HUES6 (cell line): ENCODE results near the gene AFF2.

Experiments used
- H3K27ac ChIP-seq: 2 replicates; pipeline ENCODE4 v1.7.0; 2013; ENCODE audit warnings: low read depth, mild to moderate bottlenecking, low read length, inconsistent platforms
- H3K27me3 ChIP-seq: 2 replicates; pipeline ENCODE4 v1.6.1; 2013; ENCODE audit warnings: low read length; ENCODE audit not compliant: control insufficient read depth, insufficient read depth
- H3K36me3 ChIP-seq: 2 replicates; pipeline ENCODE4 v1.6.1; 2013; ENCODE audit warnings: low read length; ENCODE audit not compliant: control insufficient read depth, insufficient read depth
- H3K4me1 ChIP-seq: 2 replicates; pipeline ENCODE4 v1.6.1; 2013; ENCODE audit warnings: low read length; ENCODE audit not compliant: control insufficient read depth, insufficient read depth
- H3K4me3 ChIP-seq: 2 replicates; pipeline ENCODE4 v1.5.1; 2013; ENCODE audit warnings: low read depth, low read length
- H3K9ac ChIP-seq: one replicate; pipeline ENCODE4 v1.6.1; 2013; ENCODE audit warnings: mild to moderate bottlenecking, low read length
- H3K9me3 ChIP-seq: 2 replicates; pipeline ENCODE4 v1.6.1; 2013; ENCODE audit warnings: low read depth, low read length; ENCODE audit not compliant: control insufficient read depth, insufficient read depth

The AFF2 gene

GRCh38 chrX:148611993-148612392 is 111.6 kb downstream of the AFF2 start:
- Histone ChIP-seq H3K27ac (no peak overlapping the region), H3K4me3 (no peak overlapping the region), H3K27me3 (no peaks in the 10 kb centered on the region), H3K4me1 (peaks cover 26% of the 10 kb centered on the region), H3K36me3 (no peaks in the 10 kb centered on the region), H3K9me3 (no peaks in the 10 kb centered on the region), H3K9ac (no peak overlapping the region)

- Histone ChIP-seq H3K27me3 (no peaks in the 10 kb centered on the region), H3K4me3 (no peak overlapping the region), H3K9ac (no peak overlapping the region), H3K36me3 (no peaks in the 10 kb centered on the region), H3K9me3 (no peaks in the 10 kb centered on the region), H3K27ac (no peak overlapping the region), H3K4me1 (peaks cover 26% of the 10 kb centered on the region)
Observed at GRCh38 chrX:148612431-148612830, 112.0 kb downstream of the AFF2 start.

GRCh38 chrX:148613636-148614035 is 113.2 kb downstream of the AFF2 start:
- H3K4me1 ChIP-seq = peaks cover 26% of the 10 kb centered on the region
- no peak overlapping the region for H3K9ac ChIP-seq
- no peaks in the 10 kb centered on the region for H3K9me3 ChIP-seq
- H3K27ac ChIP-seq = no peak overlapping the region
- H3K27me3 ChIP-seq = no peaks in the 10 kb centered on the region
- H3K4me3 ChIP-seq = no peak overlapping the region
- no peaks in the 10 kb centered on the region for H3K36me3 ChIP-seq

GRCh38 chrX:148615491-148615890 is 115.1 kb downstream of the AFF2 start:
- H3K27me3 ChIP-seq = no peaks in the 10 kb centered on the region
- H3K4me1 ChIP-seq = peaks cover 17% of the 10 kb centered on the region; the same call in 1 of the 2 replicates
- H3K27ac ChIP-seq = no peak overlapping the region
- H3K4me3 ChIP-seq = no peak overlapping the region
- H3K9me3 ChIP-seq = no peaks in the 10 kb centered on the region
- H3K36me3 ChIP-seq = no peaks in the 10 kb centered on the region
- H3K9ac ChIP-seq = no peak overlapping the region

- H3K27me3 ChIP-seq = no peaks in the 10 kb centered on the region
- H3K9ac ChIP-seq = no peak overlapping the region
- H3K36me3 ChIP-seq = no peaks in the 10 kb centered on the region
- peaks cover 13% of the 10 kb centered on the region; the same call in 1 of the 2 replicates for H3K4me1 ChIP-seq
- H3K4me3 ChIP-seq = no peak overlapping the region
- no peaks in the 10 kb centered on the region for H3K9me3 ChIP-seq
- no peak overlapping the region for H3K27ac ChIP-seq
Observed at GRCh38 chrX:148618470-148619445, 118.3 kb downstream of the AFF2 start.

- Histone ChIP-seq H3K4me1 (peaks cover 3% of the 10 kb centered on the region; the same call in 1 of the 2 replicates), H3K9ac (no peak overlapping the region), H3K27ac (no peak overlapping the region), H3K27me3 (no peaks in the 10 kb centered on the region), H3K4me3 (no peak overlapping the region), H3K36me3 (no peaks in the 10 kb centered on the region), H3K9me3 (no peaks in the 10 kb centered on the region)
Observed at GRCh38 chrX:148620023-148620422, 119.6 kb downstream of the AFF2 start.

- H3K4me3 ChIP-seq = no peak overlapping the region
Observed at GRCh38 chrX:148624951-148625474, 124.6 kb downstream of the AFF2 start.

GRCh38 chrX:148628621-148629020 is 128.2 kb downstream of the AFF2 start:
- Histone ChIP-seq H3K36me3 (no peaks in the 10 kb centered on the region), H3K4me1 (no peaks in the 10 kb centered on the region), H3K4me3 (no peak overlapping the region), H3K9me3 (no peaks in the 10 kb centered on the region), H3K27me3 (no peaks in the 10 kb centered on the region; the same call in 1 of the 2 replicates), H3K9ac (no peak overlapping the region), H3K27ac (no peak overlapping the region)

More at GRCh38 chrX:148624951-148625474, 124.6 kb downstream of the AFF2 start:
- no peak overlapping the region for H3K27ac ChIP-seq
- H3K9ac ChIP-seq = no peak overlapping the region
- no peaks in the 10 kb centered on the region for H3K36me3 ChIP-seq
- no peaks in the 10 kb centered on the region for H3K9me3 ChIP-seq
- H3K27me3 ChIP-seq = no peaks in the 10 kb centered on the region
- no peaks in the 10 kb centered on the region for H3K4me1 ChIP-seq

GRCh38 chrX:148629434-148629833 is 129.0 kb downstream of the AFF2 start:
- H3K27ac ChIP-seq = no peak overlapping the region
- no peaks in the 10 kb centered on the region; the same call in 1 of the 2 replicates for H3K27me3 ChIP-seq
- H3K9ac ChIP-seq = no peak overlapping the region
- no peaks in the 10 kb centered on the region for H3K9me3 ChIP-seq
- no peaks in the 10 kb centered on the region for H3K36me3 ChIP-seq
- no peaks in the 10 kb centered on the region for H3K4me1 ChIP-seq
- H3K4me3 ChIP-seq = no peak overlapping the region

- Histone ChIP-seq H3K9me3 (no peaks in the 10 kb centered on the region), H3K36me3 (no peaks in the 10 kb centered on the region), H3K27ac (no peak overlapping the region), H3K4me1 (no peaks in the 10 kb centered on the region), H3K4me3 (no peak overlapping the region), H3K9ac (no peak overlapping the region), H3K27me3 (no peaks in the 10 kb centered on the region; the same call in 1 of the 2 replicates)
Observed at GRCh38 chrX:148632444-148632843, 132.0 kb downstream of the AFF2 start.

GRCh38 chrX:148633218-148633908 is 132.9 kb downstream of the AFF2 start:
- H3K36me3 ChIP-seq = no peaks in the 10 kb centered on the region
- H3K4me3 ChIP-seq = no peak overlapping the region
- no peaks in the 10 kb centered on the region for H3K9me3 ChIP-seq
- no peaks in the 10 kb centered on the region for H3K4me1 ChIP-seq
- H3K27me3 ChIP-seq = no peaks in the 10 kb centered on the region; the same call in 1 of the 2 replicates
- no peak overlapping the region for H3K9ac ChIP-seq
- no peak overlapping the region for H3K27ac ChIP-seq
